ENCODE measurements around the gene UCKL1.

GRCh38 chr20:63945031-63945658 lies 11.1 kb downstream of the UCKL1 start:
- TF ChIP-seq EZH2phosphoT487 (conservative IDR thresholded peaks at IDR 0.05; ENCODE audit: low read length) (no peak), CTCF (IDR thresholded peaks at IDR 0.05; ENCODE audit: insufficient read depth, low read length, poor library complexity, severe bottlenecking) (no peak)
